ENCODE results near the gene KCNQ1.

DNA sequence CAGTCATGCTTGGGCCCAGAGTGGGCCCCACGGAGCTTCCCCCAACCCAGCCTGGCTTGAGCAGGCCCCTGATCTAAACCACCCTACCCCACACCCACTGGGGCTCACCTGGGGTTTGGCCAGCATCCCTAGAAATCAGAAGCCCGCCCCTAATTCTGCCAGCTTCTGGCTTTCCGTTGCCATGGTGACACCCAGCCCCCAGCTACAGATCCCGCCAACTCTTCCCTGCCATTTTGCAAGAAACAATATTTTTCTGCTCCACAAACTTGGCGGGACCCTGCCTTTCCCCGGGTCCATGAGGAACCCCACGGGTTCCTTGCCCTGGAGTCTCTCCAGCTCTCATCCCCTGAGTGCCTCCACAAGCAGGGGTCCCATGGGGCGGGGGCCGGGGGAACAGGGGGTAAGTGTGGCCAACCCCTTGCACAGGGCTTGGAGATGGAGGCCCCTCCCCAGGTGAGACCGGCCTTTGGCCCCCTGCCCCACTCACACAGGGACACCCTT is 350.7 kb downstream of the KCNQ1 start:
- TF ChIP-seq, protein P1, sequence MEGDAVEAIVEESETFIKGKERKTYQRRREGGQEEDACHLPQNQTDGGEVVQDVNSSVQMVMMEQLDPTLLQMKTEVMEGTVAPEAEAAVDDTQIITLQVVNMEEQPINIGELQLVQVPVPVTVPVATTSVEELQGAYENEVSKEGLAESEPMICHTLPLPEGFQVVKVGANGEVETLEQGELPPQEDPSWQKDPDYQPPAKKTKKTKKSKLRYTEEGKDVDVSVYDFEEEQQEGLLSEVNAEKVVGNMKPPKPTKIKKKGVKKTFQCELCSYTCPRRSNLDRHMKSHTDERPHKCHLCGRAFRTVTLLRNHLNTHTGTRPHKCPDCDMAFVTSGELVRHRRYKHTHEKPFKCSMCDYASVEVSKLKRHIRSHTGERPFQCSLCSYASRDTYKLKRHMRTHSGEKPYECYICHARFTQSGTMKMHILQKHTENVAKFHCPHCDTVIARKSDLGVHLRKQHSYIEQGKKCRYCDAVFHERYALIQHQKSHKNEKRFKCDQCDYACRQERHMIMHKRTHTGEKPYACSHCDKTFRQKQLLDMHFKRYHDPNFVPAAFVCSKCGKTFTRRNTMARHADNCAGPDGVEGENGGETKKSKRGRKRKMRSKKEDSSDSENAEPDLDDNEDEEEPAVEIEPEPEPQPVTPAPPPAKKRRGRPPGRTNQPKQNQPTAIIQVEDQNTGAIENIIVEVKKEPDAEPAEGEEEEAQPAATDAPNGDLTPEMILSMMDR (IDR thresholded peaks at IDR 0.05; ENCODE audit: extremely low read depth in 1 of 2, insufficient read depth in 1 of 2, low read depth in 1 of 2, low read length in 2 of 2) = no peak
- TF ChIP-seq POLR2AphosphoS5 (IDR thresholded peaks at IDR 0.05; ENCODE audit: insufficient read depth, low read depth, low read length) (no peak), POLR2A (IDR thresholded peaks at IDR 0.05; ENCODE audit: low read depth, low read length) (no peak), MYC (IDR thresholded peaks at IDR 0.05; ENCODE audit: low read depth, low read length) (no peak), JUN (IDR thresholded peaks at IDR 0.05; ENCODE audit: borderline replicate concordance, insufficient read depth, insufficient read length, low read depth) (no peak)
